Measurements from ENCODE around the gene CCDC15. TPM values are rescaled to one million over a fixed set of nuclear protein-coding genes. Genes with fewer than 3 reads are reported as not detected.

Gene CCDC15
- total RNA-seq, 4 donors from 2014 or later: 0.69 to 1.7 (median 1.3) TPM

DNA sequence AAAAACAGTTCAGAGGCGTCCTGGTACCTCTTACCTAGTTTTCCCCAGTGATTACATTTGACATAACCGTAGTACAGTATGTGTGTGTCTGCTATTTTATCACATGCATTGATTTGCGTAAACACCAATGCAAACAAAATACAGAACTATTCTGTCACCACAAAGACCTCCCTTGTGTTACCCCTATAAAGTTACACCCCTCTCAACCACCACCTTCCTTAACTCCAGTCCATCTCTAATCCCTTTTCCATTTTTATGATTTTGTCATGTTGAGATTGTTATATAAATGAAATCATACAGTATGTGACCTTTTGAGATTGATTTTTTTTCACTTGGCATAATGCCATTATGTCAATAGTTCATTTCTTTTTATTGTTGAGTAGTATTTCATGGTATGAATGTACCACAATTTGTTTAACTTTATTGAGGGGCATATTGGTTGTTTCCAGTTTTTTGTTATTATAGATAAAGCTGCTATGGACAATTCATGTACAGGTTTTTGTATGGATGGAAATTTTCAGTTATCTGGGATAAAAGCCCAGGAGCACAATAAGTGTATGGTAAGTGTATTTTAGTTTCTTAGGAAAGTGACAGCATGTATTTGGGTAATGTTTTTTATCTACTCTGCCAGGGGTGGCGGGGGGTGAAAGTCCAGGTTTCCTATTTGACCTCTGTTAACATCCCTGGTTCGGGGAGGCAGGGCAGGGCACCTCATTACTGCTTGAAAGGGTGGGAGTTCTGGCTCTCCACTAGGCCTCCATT is 103.1 kb downstream of the CCDC15 start:
- 69 to 76% methylated on average over 4 to 5 of the region's 5 CpGs for WGBS, 2 donors (ENCODE audit: low coverage in 1 of 2)

DNA sequence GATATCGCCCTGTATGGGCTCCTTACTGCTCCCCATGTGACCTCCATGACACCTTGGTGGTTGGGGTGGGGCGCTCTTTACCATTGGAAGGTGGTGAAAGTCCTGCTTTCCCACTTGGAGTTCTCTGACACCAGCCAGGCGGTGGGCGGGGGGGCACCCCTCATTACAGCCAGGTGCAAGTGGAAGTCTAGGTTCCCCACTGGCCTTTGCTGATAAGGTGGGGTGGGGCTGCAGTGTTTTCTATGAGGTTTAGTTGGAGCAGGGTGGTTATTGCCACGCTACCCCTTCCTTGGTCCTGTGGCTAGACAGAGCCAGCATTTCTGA is 103.7 kb downstream of the CCDC15 start:
- Histone ChIP-seq H3K36me3 (no peaks in the 10 kb centered on the region), H3K9me3 (no peaks in the 10 kb centered on the region), H3K4me1 (peaks cover 0 to 5% (median 0%) of the 10 kb centered on the region in 3 donors), H3K27me3 (no peaks in the 10 kb centered on the region), H3K4me3 (no peak overlapping the region), H3K27ac (no peak overlapping the region)
- ATAC-seq: no peak
- no peak for TF ChIP-seq CTCF (IDR thresholded peaks at IDR 0.05)
- no peak for TF ChIP-seq POLR2A (IDR thresholded peaks at IDR 0.05)
- TF ChIP-seq EP300 (IDR thresholded peaks at IDR 0.05): no peak
- no peak for TF ChIP-seq POLR2AphosphoS5 (IDR thresholded peaks at IDR 0.05)
- 100% methylated on average over 1 of the region's 5 CpGs; no CpG with 5 or more reads in 1 of the 2 donors for WGBS, 2 donors (ENCODE audit: low coverage in 1 of 2)

More for the DNA sequence above, 103.1 kb downstream of the CCDC15 start:
- Histone ChIP-seq H3K4me3 (no peak overlapping the region), H3K27me3 (no peaks in the 10 kb centered on the region), H3K4me1 (no peaks in the 10 kb centered on the region), H3K36me3 (no peaks in the 10 kb centered on the region), H3K27ac (no peak overlapping the region), H3K9me3 (no peaks in the 10 kb centered on the region)
- TF ChIP-seq POLR2AphosphoS5 (IDR thresholded peaks at IDR 0.05) (no peak), CTCF (IDR thresholded peaks at IDR 0.05) (no peak), POLR2A (IDR thresholded peaks at IDR 0.05) (no peak), EP300 (IDR thresholded peaks at IDR 0.05) (no peak)
- ATAC-seq: no peak

DNA sequence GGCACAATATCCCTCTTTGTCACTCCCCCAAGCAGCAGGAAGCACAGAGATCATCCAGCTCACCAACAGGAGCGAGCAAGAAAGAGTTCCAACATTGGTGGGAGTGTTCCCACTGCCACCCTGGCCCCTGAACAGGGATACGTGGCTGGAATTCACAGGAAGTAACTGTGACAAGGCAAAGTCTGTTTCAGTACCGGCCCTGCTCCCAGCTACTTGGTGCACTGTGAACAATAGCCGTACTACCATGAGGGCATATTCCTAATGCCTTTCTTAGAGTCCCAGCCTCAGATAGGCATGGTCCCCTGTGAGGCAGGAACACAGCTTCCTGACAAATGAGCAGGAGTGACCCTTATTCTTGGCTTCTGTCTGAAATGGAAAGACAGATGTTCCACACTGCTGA is 107.3 kb downstream of the CCDC15 start:
- Histone ChIP-seq H3K27me3 (no peaks in the 10 kb centered on the region), H3K36me3 (no peaks in the 10 kb centered on the region), H3K4me1 (peaks cover 0 to 20% (median 8%) of the 10 kb centered on the region in 3 donors), H3K9me3 (no peaks in the 10 kb centered on the region), H3K27ac (no peak overlapping the region), H3K4me3 (no peak overlapping the region)
- no peak for TF ChIP-seq POLR2A (IDR thresholded peaks at IDR 0.05)
- TF ChIP-seq POLR2AphosphoS5 (IDR thresholded peaks at IDR 0.05): no peak
- TF ChIP-seq EP300 (IDR thresholded peaks at IDR 0.05): no peak
- no peak for TF ChIP-seq CTCF (IDR thresholded peaks at IDR 0.05)
- 81% methylated on average over 3 of the region's 4 CpGs; no CpG with 5 or more reads in 1 of the 2 donors for WGBS, 2 donors (ENCODE audit: low coverage in 1 of 2)
- ATAC-seq: no peak

- WGBS, 2 donors (ENCODE audit: low coverage in 1 of 2): 55 to 87% methylated on average over 7 to 8 of the region's 19 CpGs
- Histone ChIP-seq H3K9me3 (no peaks in the 10 kb centered on the region), H3K4me1 (peaks cover 0 to 20% (median 8%) of the 10 kb centered on the region in 3 donors), H3K36me3 (no peaks in the 10 kb centered on the region), H3K4me3 (peak overlapping the region; percentile 39 to 67), H3K27me3 (peaks cover 4% of the 10 kb centered on the region), H3K27ac (peak overlapping the region in 3 of 4 donors; percentile 68 to 82 (median 71))
- ATAC-seq: no peak
- TF ChIP-seq EP300 (IDR thresholded peaks at IDR 0.05) (no peak), POLR2A (IDR thresholded peaks at IDR 0.05) (no peak), CTCF (IDR thresholded peaks at IDR 0.05) (no peak), POLR2AphosphoS5 (IDR thresholded peaks at IDR 0.05) (no peak)
Observed at GRCh38 chr11:125062218-125062930, 108.4 kb downstream of the CCDC15 start.
